H1 (cell line): ENCODE measurements around the gene SLC9A2. TPM values are rescaled to one million over a fixed set of nuclear protein-coding genes. Genes with fewer than 3 reads are reported as not detected.

Experiments
- CTCF ChIA-PET: fragments of 300-600 bp; sonication (Branson Sonifier 250); formaldehyde crosslinking; loops from one replicate; lab custom pipeline; 2021; ENCODE audit not compliant: partially characterized antibody; lab: Charles Lee
- POLR2A ChIA-PET: fragments of 300-600 bp; sonication (Branson Sonifier 250); formaldehyde crosslinking; loops from one replicate; lab custom pipeline; 2021; ENCODE audit warnings: inconsistent platforms; ENCODE audit not compliant: partially characterized antibody; lab: Charles Lee
- DNase-seq, 2 experiments: peaks; one replicate each; pipeline versions ENCODE4 v3.0.0 to v3.0.0-alpha.2; 2010 to 2022; ENCODE audit warnings: low spot score in 2 of 2, low read depth in 1 of 2, mixed read lengths in 1 of 2
- FAIRE-seq: peaks from 2 replicates; lab custom pipeline; 2011; peaks lifted over from hg19 to GRCh38; lab: Jason Lieb, UNC
- H2AFZ ChIP-seq: 2 replicates; pipeline ENCODE4 v1.8.1; 2012; ENCODE audit warnings: low read length, inconsistent platforms
- H2AK5ac ChIP-seq: 2 replicates; pipeline ENCODE4 v1.6.1; 2013; ENCODE audit warnings: low read depth, low read length
- H2BK120ac ChIP-seq: replicated peaks from 2 replicates; pipeline ENCODE3; 2013; ENCODE audit warnings: low read depth, low read length, inconsistent platforms
- H2BK12ac ChIP-seq: 2 replicates; pipeline ENCODE4 v1.6.1; 2013; ENCODE audit warnings: low read depth, low read length
- H2BK15ac ChIP-seq: 2 replicates; pipeline ENCODE4 v1.6.1; 2013; ENCODE audit warnings: low read length
- H2BK20ac ChIP-seq: 2 replicates; pipeline ENCODE4 v1.6.1; 2013; ENCODE audit warnings: low read length
- H2BK5ac ChIP-seq: 2 replicates; pipeline ENCODE4 v1.6.1; 2013; ENCODE audit warnings: low read depth, low read length
- H3K14ac ChIP-seq: 2 replicates; pipeline ENCODE4 v1.6.1; 2013; ENCODE audit warnings: inconsistent platforms; ENCODE audit not compliant: insufficient read length
- H3K18ac ChIP-seq: 2 replicates; pipeline ENCODE4 v1.6.1; 2013; ENCODE audit warnings: low read length; ENCODE audit errors: extremely low read depth
- H3K23ac ChIP-seq: 2 replicates; pipeline ENCODE4 v1.6.1; 2013; ENCODE audit warnings: inconsistent platforms; ENCODE audit not compliant: insufficient read length
- H3K23me2 ChIP-seq: 2 replicates; pipeline ENCODE4 v1.6.1; 2013; ENCODE audit warnings: low read depth, low read length
- H3K27ac ChIP-seq: 2 replicates; pipeline ENCODE4 v1.6.1; 2011; ENCODE audit warnings: low read depth, low read length, inconsistent platforms
- H3K27me3 ChIP-seq, 4 experiments: replicated peaks in 1 of 4; 1 replicate in 1 of 4; 2 replicates in 3 of 4; pipeline versions ENCODE4 v1.6.1 to v1.8.1; 2011 to 2013; ENCODE audit warnings: low read length in 3 of 4, mild to moderate bottlenecking in 3 of 4, inconsistent platforms in 2 of 4, mixed read lengths in 2 of 4, moderate library complexity in 1 of 4; ENCODE audit not compliant: control insufficient read depth in 3 of 4, insufficient read depth in 3 of 4; ENCODE audit errors: extremely low read depth in 1 of 4
- H3K36me3 ChIP-seq, 4 experiments: 2 replicates each; pipeline versions ENCODE4 v1.6.1 to v1.8.1; 2011 to 2013; ENCODE audit warnings: mild to moderate bottlenecking in 4 of 4, low read length in 3 of 4, moderate library complexity in 2 of 4, control low read depth in 1 of 4, inconsistent platforms in 1 of 4; ENCODE audit not compliant: insufficient read depth in 4 of 4, control insufficient read depth in 2 of 4
- H3K4ac ChIP-seq: replicated peaks from 2 replicates; pipeline ENCODE3; 2013; ENCODE audit warnings: low read length, low read depth, mixed read lengths, inconsistent platforms; ENCODE audit not compliant: insufficient read length
- H3K4me1 ChIP-seq, 4 experiments: replicated peaks in 1 of 4; 1 replicate in 1 of 4; 2 replicates in 3 of 4; pipeline versions ENCODE4 v1.6.1 to v1.8.1; 2011 to 2013; ENCODE audit warnings: low read length in 3 of 4, inconsistent platforms in 2 of 4, mixed read lengths in 1 of 4; ENCODE audit not compliant: insufficient read depth in 4 of 4, control insufficient read depth in 3 of 4
- H3K4me2 ChIP-seq, 2 experiments: 2 replicates each; pipeline versions ENCODE4 v1.6.1 to v1.8.1; 2011 to 2013; ENCODE audit warnings: low read depth in 2 of 2, low read length in 2 of 2, control low read depth in 1 of 2, inconsistent platforms in 1 of 2, mild to moderate bottlenecking in 1 of 2; ENCODE audit not compliant: insufficient read depth in 1 of 2
- H3K4me3 ChIP-seq, 4 experiments: fragments of 200-600, 300-600 bp in 1 of 4; sonication (generic), shearing (Covaris generic), sonication (Bioruptor Twin) in 1 of 4; 2 replicates each; pipeline versions ENCODE4 v1.5.1 to v1.8.1; 2011 to 2016; ENCODE audit warnings: low read length in 4 of 4, low read depth in 3 of 4, control low read depth in 2 of 4, inconsistent platforms in 2 of 4, mild to moderate bottlenecking in 2 of 4, mixed read lengths in 1 of 4, moderate library complexity in 1 of 4; ENCODE audit not compliant: insufficient read depth in 2 of 4; ENCODE audit errors: extremely low read depth in 1 of 4
- H3K56ac ChIP-seq: replicated peaks from 2 replicates; pipeline ENCODE3; 2013; ENCODE audit warnings: low read depth, mild to moderate bottlenecking, mixed read lengths, low read length, inconsistent platforms; ENCODE audit not compliant: insufficient read length
- H3K79me1 ChIP-seq: 2 replicates; pipeline ENCODE4 v1.6.1; 2013; ENCODE audit warnings: low read depth, low read length, control low read depth
- H3K79me2 ChIP-seq, 2 experiments: 2 replicates each; pipeline versions ENCODE4 v1.6.1 to v1.8.1; 2012 to 2013; ENCODE audit warnings: low read length in 2 of 2, mild to moderate bottlenecking in 2 of 2, inconsistent platforms in 1 of 2; ENCODE audit not compliant: insufficient read depth in 2 of 2, control insufficient read depth in 1 of 2
- H3K9ac ChIP-seq, 4 experiments: replicated peaks in 1 of 4; 1 replicate in 1 of 4; 2 replicates in 3 of 4; pipeline versions ENCODE4 v1.6.1 to v1.8.1; 2011 to 2013; ENCODE audit warnings: low read depth in 3 of 4, low read length in 3 of 4, control low read depth in 2 of 4, mild to moderate bottlenecking in 2 of 4, moderate library complexity in 2 of 4, inconsistent platforms in 1 of 4; ENCODE audit errors: extremely low read depth in 1 of 4
- H3K9me3 ChIP-seq, 2 experiments: 2 replicates each; pipeline versions ENCODE4 v1.6.1 to v1.8.1; 2012 to 2013; ENCODE audit warnings: mild to moderate bottlenecking in 2 of 2, moderate library complexity in 2 of 2, control low read depth in 1 of 2, inconsistent platforms in 1 of 2, low read depth in 1 of 2, low read length in 1 of 2, mixed read lengths in 1 of 2; ENCODE audit not compliant: insufficient read depth in 2 of 2
- H4K20me1 ChIP-seq, 2 experiments: replicated peaks in 1 of 2; 2 replicates each; pipeline versions ENCODE3 to v1.8.1; 2011 to 2013; ENCODE audit warnings: inconsistent platforms in 2 of 2, low read length in 2 of 2, mild to moderate bottlenecking in 1 of 2; ENCODE audit not compliant: insufficient read depth in 2 of 2, control insufficient read depth in 1 of 2
- H4K5ac ChIP-seq: 2 replicates; pipeline ENCODE4 v1.6.1; 2013; ENCODE audit warnings: low read length, low read depth, mixed read lengths, inconsistent platforms; ENCODE audit not compliant: insufficient read length
- H4K8ac ChIP-seq: 2 replicates; pipeline ENCODE4 v1.8.0; 2013; ENCODE audit warnings: mild to moderate bottlenecking, moderate library complexity, low read length, inconsistent platforms; ENCODE audit not compliant: insufficient read depth; ENCODE audit errors: extremely low read depth
- H4K91ac ChIP-seq: replicated peaks from 2 replicates; pipeline ENCODE3; 2013; ENCODE audit warnings: low read length, mixed read lengths, inconsistent platforms; ENCODE audit not compliant: insufficient read length
- ASH2L ChIP-seq: fragments of 200-600, 300-600 bp; sonication (generic); IDR thresholded peaks from one replicate; pipeline ENCODE4 v1.7.1; 2017; ENCODE audit warnings: low read length
- CREB1 ChIP-seq: IDR thresholded peaks from 2 replicates; pipeline ENCODE4 v1.6.1; 2012; ENCODE audit warnings: inconsistent platforms
- GABPA ChIP-seq: IDR thresholded peaks from 2 replicates; pipeline ENCODE4 v1.6.1; 2011; ENCODE audit warnings: mild to moderate bottlenecking, low read length, moderate library complexity, borderline replicate concordance; ENCODE audit not compliant: insufficient read depth
- MAX ChIP-seq: IDR thresholded peaks from 2 replicates; pipeline ENCODE4 v1.6.1; 2012; ENCODE audit warnings: inconsistent platforms
- POLR2AphosphoS5 ChIP-seq: IDR thresholded peaks from 2 replicates; pipeline ENCODE4 v1.6.1; 2011; ENCODE audit warnings: low read depth, low read length
- POU5F1 ChIP-seq: IDR thresholded peaks from 2 replicates; pipeline ENCODE4 v1.6.1; 2011; ENCODE audit warnings: low read depth, mild to moderate bottlenecking, low read length, moderate library complexity
- SIRT6 ChIP-seq: IDR thresholded peaks from one replicate; pipeline ENCODE4 v1.7.1; 2012; ENCODE audit warnings: low read length, inconsistent platforms
- SIX5 ChIP-seq: IDR thresholded peaks from 2 replicates; pipeline ENCODE4 v1.6.1; 2011; ENCODE audit warnings: mild to moderate bottlenecking, low read depth, low read length
- USF2 ChIP-seq: IDR thresholded peaks from 2 replicates; pipeline ENCODE4 v1.6.1; 2011; ENCODE audit warnings: low read length, improper control_type of control experiment
- whole genome bisulfite sequencing, 2 experiments: shearing (Covaris generic) in 1 of 2; methylation state at CpG; one replicate each; pipeline versions ENCODE4 v1.1.6 to v1.1.7; 2013 to 2015; ENCODE audit warnings: low lambda C conversion rate in 2 of 2, mixed read lengths in 2 of 2, inconsistent platforms in 1 of 2, low coverage in 1 of 2, missing lambda C conversion rate in 1 of 2; ENCODE audit not compliant: insufficient replicate concordance in 2 of 2, insufficient coverage in 1 of 2, insufficient read length in 1 of 2; ENCODE audit errors: extremely low coverage in 1 of 2, missing lambda C conversion rate in 1 of 2; 5-methylcytosine and 5-hydroxymethylcytosine counted together
- polyA plus RNA-seq, 7 experiments: library from polyadenylated mRNA; depleted of rRNA in 3 of 7; stranded (reverse) in 5 of 7; unstranded in 2 of 7; fragments of >200 nt in 5 of 7; fragments of 200-250 nt in 2 of 7; gene quantifications; 1 replicate in 5 of 7; 2 replicates in 1 of 7; 4 replicates in 1 of 7; pipeline versions ENCODE4 v1.2.1 to v1.2.3, GENCODE V29; 2011 to 2013; ENCODE audit warnings: missing spikeins in 2 of 7, mixed read lengths in 2 of 7
- total RNA-seq: library from RNA; stranded (reverse); fragmentation: NEBNext Ultra II Directional; extraction: Animal tissue kit (Norgen Biotek cat#: 25700); gene quantifications from 2 replicates; pipeline ENCODE4 v1.2.1, GENCODE V29; 2021

Gene SLC9A2
- total and polyA plus RNA-seq, 2 of the 8 experiments (the other 6 are each of a cell fraction or from before 2014, with no cell fraction given): 0.06 to 0.13 TPM

GRCh38 chr2:102704531-102704930 is 85.2 kb downstream of the SLC9A2 start:
- no peak overlapping the region for H3K27ac ChIP-seq
- H2AFZ ChIP-seq: no peak overlapping the region
- no peaks in the 10 kb centered on the region for H3K79me1 ChIP-seq
- H3K4ac ChIP-seq: no peak overlapping the region
- H4K20me1 ChIP-seq: no peaks in the 10 kb centered on the region
- H2BK5ac ChIP-seq: no peak overlapping the region
- H3K9me3 ChIP-seq: no peaks in the 10 kb centered on the region
- H3K4me3 ChIP-seq: no peak overlapping the region
- DNase-seq (no peak), FAIRE-seq (no peak)
- no peaks in the 10 kb centered on the region for H3K23me2 ChIP-seq
- H4K5ac ChIP-seq: no peak overlapping the region
- H4K91ac ChIP-seq: no peak overlapping the region
- H3K36me3 ChIP-seq: no peaks in the 10 kb centered on the region
- no peak overlapping the region for H2AK5ac ChIP-seq
- no peak overlapping the region for H2BK120ac ChIP-seq
- no peak overlapping the region for H3K23ac ChIP-seq
- no peak overlapping the region for H2BK20ac ChIP-seq
- peaks cover 0 to 2% (median under 1%) of the 10 kb centered on the region in 4 experiments; a peak in 3 of 7 replicates for H3K4me1 ChIP-seq
- no peaks in the 10 kb centered on the region for H3K27me3 ChIP-seq
- H4K8ac ChIP-seq: no peak overlapping the region
- H3K4me2 ChIP-seq: no peak overlapping the region
- H3K79me2 ChIP-seq: no peaks in the 10 kb centered on the region
- TF ChIP-seq SIRT6: no peak
- TF ChIP-seq POLR2AphosphoS5: no peak
- no peak for TF ChIP-seq CREB1
- TF ChIP-seq MAX: no peak
- TF ChIP-seq POU5F1: no peak
- TF ChIP-seq ASH2L: no peak
- TF ChIP-seq GABPA: no peak
- no peak for TF ChIP-seq USF2
- no peak for TF ChIP-seq SIX5
- CTCF ChIA-PET: interaction anchor here (0.6 to 2.6 kb wide), 7 partner anchors 10 to 1359 kb away, joined by 3 to 14 read pairs (median 5); partner anchors contain the start of gene SLC9A4
- no peak overlapping the region for H2BK15ac ChIP-seq
- POLR2A ChIA-PET: no interaction called here
- no peak overlapping the region for H3K56ac ChIP-seq
- no peak overlapping the region for H2BK12ac ChIP-seq
- H3K18ac ChIP-seq: no peak overlapping the region
- WGBS, 2 experiments: 92% methylated on average over 12 of the region's 12 CpGs; no CpG with 5 or more reads in 1 of the 2 experiments
- H3K14ac ChIP-seq: no peak overlapping the region
- no peak overlapping the region for H3K9ac ChIP-seq
